Ishikawa (cell line): ENCODE results near the gene CPA5.

Experiments used
- CREB1 ChIP-seq: IDR thresholded peaks from 2 replicates; pipeline ENCODE4 v1.6.1; 2012; ENCODE audit warnings: low read depth
- EGR1 ChIP-seq: IDR thresholded peaks from 2 replicates; pipeline ENCODE4 v1.6.1; 2012
- EP300 ChIP-seq: IDR thresholded peaks from 2 replicates; pipeline ENCODE4 v1.6.1; 2012; ENCODE audit warnings: borderline replicate concordance
- NFIC ChIP-seq: IDR thresholded peaks from 2 replicates; pipeline ENCODE4 v1.6.1; 2012
- RAD21 ChIP-seq: IDR thresholded peaks from 2 replicates; pipeline ENCODE4 v1.6.1; 2012; ENCODE audit warnings: low read depth
- TEAD4 ChIP-seq: IDR thresholded peaks from 2 replicates; pipeline ENCODE4 v1.6.1; 2012
- TF ChIP-seq, protein P1 (sequence below): IDR thresholded peaks from 2 replicates; pipeline ENCODE4 v1.6.1; 2012; ENCODE audit warnings: low read depth, mild to moderate bottlenecking

- no peak for TF ChIP-seq NFIC
- no peak for TF ChIP-seq EP300
- TF ChIP-seq TEAD4: no peak
- TF ChIP-seq CREB1: no peak
- no peak for TF ChIP-seq EGR1
- TF ChIP-seq, protein P1, sequence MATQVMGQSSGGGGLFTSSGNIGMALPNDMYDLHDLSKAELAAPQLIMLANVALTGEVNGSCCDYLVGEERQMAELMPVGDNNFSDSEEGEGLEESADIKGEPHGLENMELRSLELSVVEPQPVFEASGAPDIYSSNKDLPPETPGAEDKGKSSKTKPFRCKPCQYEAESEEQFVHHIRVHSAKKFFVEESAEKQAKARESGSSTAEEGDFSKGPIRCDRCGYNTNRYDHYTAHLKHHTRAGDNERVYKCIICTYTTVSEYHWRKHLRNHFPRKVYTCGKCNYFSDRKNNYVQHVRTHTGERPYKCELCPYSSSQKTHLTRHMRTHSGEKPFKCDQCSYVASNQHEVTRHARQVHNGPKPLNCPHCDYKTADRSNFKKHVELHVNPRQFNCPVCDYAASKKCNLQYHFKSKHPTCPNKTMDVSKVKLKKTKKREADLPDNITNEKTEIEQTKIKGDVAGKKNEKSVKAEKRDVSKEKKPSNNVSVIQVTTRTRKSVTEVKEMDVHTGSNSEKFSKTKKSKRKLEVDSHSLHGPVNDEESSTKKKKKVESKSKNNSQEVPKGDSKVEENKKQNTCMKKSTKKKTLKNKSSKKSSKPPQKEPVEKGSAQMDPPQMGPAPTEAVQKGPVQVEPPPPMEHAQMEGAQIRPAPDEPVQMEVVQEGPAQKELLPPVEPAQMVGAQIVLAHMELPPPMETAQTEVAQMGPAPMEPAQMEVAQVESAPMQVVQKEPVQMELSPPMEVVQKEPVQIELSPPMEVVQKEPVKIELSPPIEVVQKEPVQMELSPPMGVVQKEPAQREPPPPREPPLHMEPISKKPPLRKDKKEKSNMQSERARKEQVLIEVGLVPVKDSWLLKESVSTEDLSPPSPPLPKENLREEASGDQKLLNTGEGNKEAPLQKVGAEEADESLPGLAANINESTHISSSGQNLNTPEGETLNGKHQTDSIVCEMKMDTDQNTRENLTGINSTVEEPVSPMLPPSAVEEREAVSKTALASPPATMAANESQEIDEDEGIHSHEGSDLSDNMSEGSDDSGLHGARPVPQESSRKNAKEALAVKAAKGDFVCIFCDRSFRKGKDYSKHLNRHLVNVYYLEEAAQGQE: no peak
- TF ChIP-seq RAD21: no peak
Measured at GRCh38 chr7:130379019-130379418, 34.4 kb downstream of the CPA5 start.
